ENCODE data around the gene IGLL5.

Gene IGLL5

GRCh38 chr22:22863001-22863400 is 24.6 kb upstream of the IGLL5 start:
- DNase-seq (ENCODE audit: low spot score), result no peak

- DNase-seq (ENCODE audit: low spot score), result no peak
Measured at GRCh38 chr22:22865311-22866072, 22.1 kb upstream of the IGLL5 start.

- no peak for DNase-seq (ENCODE audit: low spot score)
Measured at GRCh38 chr22:22866381-22867111, 21.1 kb upstream of the IGLL5 start.

- DNase-seq (ENCODE audit: low spot score), result no peak
Measured at GRCh38 chr22:22867996-22868715, 19.5 kb upstream of the IGLL5 start.

GRCh38 chr22:22870577-22871404 is 16.8 kb upstream of the IGLL5 start:
- DNase-seq (ENCODE audit: low spot score), result no peak

- no peak for DNase-seq (ENCODE audit: low spot score)
Measured at GRCh38 chr22:22871536-22872278, 15.9 kb upstream of the IGLL5 start.

- no peak for DNase-seq (ENCODE audit: low spot score)
Measured at GRCh38 chr22:22872722-22873708, 14.6 kb upstream of the IGLL5 start.

GRCh38 chr22:22877523-22878210 is 9.9 kb upstream of the IGLL5 start:
- peak; percentile 85 for DNase-seq (ENCODE audit: low spot score)

GRCh38 chr22:22878211-22878570 is 9.4 kb upstream of the IGLL5 start:
- DNase-seq (ENCODE audit: low spot score), result no peak

- DNase-seq (ENCODE audit: low spot score), result peak; percentile 34
Measured at GRCh38 chr22:22878801-22879674, 8.6 kb upstream of the IGLL5 start.

- DNase-seq (ENCODE audit: low spot score), result no peak
Measured at GRCh38 chr22:22879675-22880155, 7.9 kb upstream of the IGLL5 start.

GRCh38 chr22:22880645-22881044 is 7.0 kb upstream of the IGLL5 start:
- DNase-seq (ENCODE audit: low spot score), result peak; percentile 41

GRCh38 chr22:22881116-22882000 is 6.3 kb upstream of the IGLL5 start:
- no peak for DNase-seq (ENCODE audit: low spot score)

GRCh38 chr22:22882033-22882717 is 5.4 kb upstream of the IGLL5 start:
- peak; percentile 41 for DNase-seq (ENCODE audit: low spot score)

GRCh38 chr22:22883090-22883727 is 4.4 kb upstream of the IGLL5 start:
- no peak for DNase-seq (ENCODE audit: low spot score)
